ENCODE measurements around the gene BPIFB4.
"Not testable (repeated sequence)": the region's sequence is repeated elsewhere in the genome, so short reads cannot be mapped to it uniquely, and the experiment has no call there.

DNA sequence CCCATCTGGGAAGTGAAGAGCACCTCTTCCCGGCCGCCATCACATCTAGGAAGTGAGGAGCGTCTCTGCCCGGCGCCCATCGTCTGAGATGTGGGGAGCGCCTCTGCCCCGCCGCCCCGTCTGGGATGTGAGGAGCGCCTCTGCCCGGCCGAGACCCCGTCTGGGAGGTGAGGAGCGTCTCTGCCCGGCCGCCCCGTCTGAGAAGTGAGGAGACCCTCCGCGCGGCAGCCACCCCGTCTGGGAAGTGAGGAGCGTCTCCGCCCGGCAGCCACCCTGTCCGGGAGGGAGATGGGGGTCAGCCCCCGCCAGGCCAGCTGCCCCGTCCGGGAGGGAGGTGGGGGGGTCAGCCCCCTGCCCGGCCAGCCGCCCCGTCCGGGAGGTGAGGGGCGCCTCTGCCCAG is 36.1 kb downstream of the BPIFB4 start:
- TF ChIP-seq, protein P1, sequence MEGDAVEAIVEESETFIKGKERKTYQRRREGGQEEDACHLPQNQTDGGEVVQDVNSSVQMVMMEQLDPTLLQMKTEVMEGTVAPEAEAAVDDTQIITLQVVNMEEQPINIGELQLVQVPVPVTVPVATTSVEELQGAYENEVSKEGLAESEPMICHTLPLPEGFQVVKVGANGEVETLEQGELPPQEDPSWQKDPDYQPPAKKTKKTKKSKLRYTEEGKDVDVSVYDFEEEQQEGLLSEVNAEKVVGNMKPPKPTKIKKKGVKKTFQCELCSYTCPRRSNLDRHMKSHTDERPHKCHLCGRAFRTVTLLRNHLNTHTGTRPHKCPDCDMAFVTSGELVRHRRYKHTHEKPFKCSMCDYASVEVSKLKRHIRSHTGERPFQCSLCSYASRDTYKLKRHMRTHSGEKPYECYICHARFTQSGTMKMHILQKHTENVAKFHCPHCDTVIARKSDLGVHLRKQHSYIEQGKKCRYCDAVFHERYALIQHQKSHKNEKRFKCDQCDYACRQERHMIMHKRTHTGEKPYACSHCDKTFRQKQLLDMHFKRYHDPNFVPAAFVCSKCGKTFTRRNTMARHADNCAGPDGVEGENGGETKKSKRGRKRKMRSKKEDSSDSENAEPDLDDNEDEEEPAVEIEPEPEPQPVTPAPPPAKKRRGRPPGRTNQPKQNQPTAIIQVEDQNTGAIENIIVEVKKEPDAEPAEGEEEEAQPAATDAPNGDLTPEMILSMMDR (IDR thresholded peaks at IDR 0.05 in 8 of 11, conservative IDR thresholded peaks at IDR 0.05 in 3 of 11) = not testable (repeated sequence)
- not testable (repeated sequence) for TF ChIP-seq POLR2A (IDR thresholded peaks at IDR 0.05)
